Measurements from ENCODE around the gene PTPN13. TPM values are rescaled to one million over a fixed set of nuclear protein-coding genes. Genes with fewer than 3 reads are reported as not detected.
A peak's percentile ranks its signal among the peaks of the same experiment; 100 is the strongest.

The PTPN13 gene
- total and polyA plus RNA-seq, 4 donors, result 21.7 to 170 (median 44.6) TPM

DNA sequence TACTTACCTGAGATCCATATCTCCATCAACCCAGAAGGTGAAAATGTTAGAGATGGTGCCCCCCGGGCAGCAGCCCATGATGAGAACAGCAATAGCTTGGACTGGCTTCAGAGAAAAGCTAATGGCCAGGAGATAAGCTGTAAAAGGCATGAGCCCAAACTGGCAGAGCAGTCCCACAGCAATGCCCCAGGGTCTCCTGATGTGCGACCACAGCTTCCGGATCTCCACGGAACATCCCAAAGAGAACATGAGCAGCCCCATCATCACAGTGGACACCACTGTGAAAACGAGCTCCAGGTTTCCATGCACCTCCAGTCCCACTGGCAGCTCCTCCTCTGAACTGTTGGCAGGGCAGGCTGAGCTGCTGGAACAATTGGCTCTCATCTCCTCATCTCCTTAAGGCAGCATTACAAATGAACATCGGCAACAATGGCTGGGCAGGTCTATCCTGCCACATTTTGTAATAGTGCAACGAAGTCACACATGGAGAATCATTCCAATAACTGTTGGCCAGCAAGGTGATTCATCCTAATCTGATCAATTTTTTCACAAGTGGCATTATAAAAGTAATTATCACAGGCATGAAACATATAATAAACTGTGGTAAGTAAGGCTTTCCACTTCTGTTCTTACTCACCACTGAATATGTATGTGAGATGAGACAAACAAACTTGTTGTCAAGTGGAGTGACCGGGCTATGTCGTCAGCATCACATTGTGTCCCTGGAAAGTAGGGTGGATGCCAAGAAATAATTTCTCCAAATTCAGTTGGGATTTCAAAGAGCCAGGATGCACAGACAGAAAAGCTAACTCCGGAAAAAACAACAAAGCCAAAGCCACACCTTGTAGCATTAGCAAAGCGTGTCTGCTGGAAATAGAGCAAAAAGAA, 254.9 kb downstream of the PTPN13 start, which contains the start of gene SLC10A6:
SLC10A6 (minus strand) TSS at position 653 of the 888 bp plus-strand sequence; CDS start at position 384, 269 bp downstream.
- no peaks in the 10 kb centered on the region for H3K4me1 ChIP-seq (ENCODE audit: control insufficient read depth, insufficient read depth, low read length)
- no peaks in the 10 kb centered on the region for H3K9me3 ChIP-seq (ENCODE audit: control insufficient read depth, insufficient read depth, low read length)
- WGBS (ENCODE audit: insufficient coverage), result 89% methylated on average over 8 of the region's 11 CpGs
- H3K27ac ChIP-seq (ENCODE audit: low read depth, low read length), result no peak within 1 kb of the TSS
- peak in 1 of 6 donors; percentile 13 for DNase-seq (ENCODE audit: low read depth in 4 of 6, low spot score in 6 of 6)
- H3K27me3 ChIP-seq (ENCODE audit: control insufficient read depth, insufficient read depth, low read length), result no peaks in the 10 kb centered on the region
- H3K36me3 ChIP-seq (ENCODE audit: control insufficient read depth, insufficient read depth, low read length), result no peaks in the 10 kb centered on the region
- no peak within 1 kb of the TSS for H3K4me3 ChIP-seq (ENCODE audit: low read depth, low read length)

GRCh38 chr4:86853209-86853608, 259.1 kb downstream of the PTPN13 start:
- H3K27me3 ChIP-seq (ENCODE audit: control insufficient read depth, insufficient read depth, low read length), result no peaks in the 10 kb centered on the region
- H3K36me3 ChIP-seq (ENCODE audit: control insufficient read depth, insufficient read depth, low read length), result no peaks in the 10 kb centered on the region
- H3K9me3 ChIP-seq (ENCODE audit: control insufficient read depth, insufficient read depth, low read length), result no peaks in the 10 kb centered on the region
- no peak overlapping the region for H3K27ac ChIP-seq (ENCODE audit: low read depth, low read length)
- no peak for DNase-seq (ENCODE audit: low read depth in 4 of 6, low spot score in 6 of 6)
- 100% methylated on average over 3 of the region's 5 CpGs for WGBS (ENCODE audit: insufficient coverage)
- no peaks in the 10 kb centered on the region for H3K4me1 ChIP-seq (ENCODE audit: control insufficient read depth, insufficient read depth, low read length)
- no peak overlapping the region for H3K4me3 ChIP-seq (ENCODE audit: low read depth, low read length)

DNA sequence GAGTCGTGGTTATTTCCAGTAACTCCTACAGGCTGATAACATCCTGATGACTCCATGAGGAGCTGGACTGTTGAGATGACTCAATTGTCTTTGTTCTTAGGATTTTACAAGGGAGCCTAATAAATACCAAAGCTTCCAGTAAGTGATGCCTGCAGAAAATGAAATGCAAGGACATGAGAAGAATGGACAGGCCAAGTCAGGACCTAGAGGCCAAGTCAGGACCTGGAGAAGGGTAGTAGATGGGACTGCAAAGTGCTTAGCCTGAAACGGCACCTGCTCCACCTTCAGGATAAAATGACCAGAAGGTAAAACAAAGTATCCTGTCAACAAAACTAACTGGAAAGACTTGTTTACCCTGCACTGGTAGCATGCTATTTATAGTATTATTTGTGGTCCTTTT, 261.5 kb downstream of the PTPN13 start:
- H3K9me3 ChIP-seq (ENCODE audit: control insufficient read depth, insufficient read depth, low read length), result no peaks in the 10 kb centered on the region
- WGBS (ENCODE audit: insufficient coverage), result no CpG with 5 or more reads among the region's 2 CpGs

DNA sequence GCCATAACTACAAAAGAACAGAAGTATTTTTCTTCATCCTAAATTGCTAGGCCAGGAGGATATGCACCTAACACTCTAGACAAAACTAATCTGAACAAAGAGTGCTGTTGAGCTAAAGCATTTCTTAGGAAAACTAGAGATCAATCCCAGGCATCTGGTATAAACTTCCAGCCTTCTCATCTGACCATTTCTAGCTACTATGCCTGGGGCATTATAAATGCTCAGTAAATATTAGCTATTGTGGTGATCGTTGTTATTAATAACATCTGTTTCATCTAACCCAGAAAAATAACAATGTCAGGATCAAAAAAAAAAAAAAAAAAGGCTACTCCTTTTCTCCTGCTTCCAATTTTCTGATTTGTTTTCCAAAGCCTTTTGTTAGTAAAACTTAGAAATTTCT, 262.8 kb downstream of the PTPN13 start:
- Histone ChIP-seq H3K27me3 (ENCODE audit: control insufficient read depth, insufficient read depth, low read length) (no peaks in the 10 kb centered on the region), H3K27ac (ENCODE audit: low read depth, low read length) (no peak overlapping the region), H3K36me3 (ENCODE audit: control insufficient read depth, insufficient read depth, low read length) (no peaks in the 10 kb centered on the region), H3K9me3 (ENCODE audit: control insufficient read depth, insufficient read depth, low read length) (no peaks in the 10 kb centered on the region), H3K4me3 (ENCODE audit: low read depth, low read length) (no peak overlapping the region), H3K4me1 (ENCODE audit: control insufficient read depth, insufficient read depth, low read length) (no peaks in the 10 kb centered on the region)
- no CpG with 5 or more reads among the region's 1 CpG for WGBS (ENCODE audit: insufficient coverage)
- DNase-seq (ENCODE audit: low read depth in 4 of 6, low spot score in 6 of 6), result no peak

More for the DNA sequence above, 261.5 kb downstream of the PTPN13 start:
- no peaks in the 10 kb centered on the region for H3K36me3 ChIP-seq (ENCODE audit: control insufficient read depth, insufficient read depth, low read length)
- H3K27me3 ChIP-seq (ENCODE audit: control insufficient read depth, insufficient read depth, low read length), result no peaks in the 10 kb centered on the region
- no peak overlapping the region for H3K4me3 ChIP-seq (ENCODE audit: low read depth, low read length)
- DNase-seq (ENCODE audit: low read depth in 4 of 6, low spot score in 6 of 6), result no peak
- no peaks in the 10 kb centered on the region for H3K4me1 ChIP-seq (ENCODE audit: control insufficient read depth, insufficient read depth, low read length)
- no peak overlapping the region for H3K27ac ChIP-seq (ENCODE audit: low read depth, low read length)

DNA sequence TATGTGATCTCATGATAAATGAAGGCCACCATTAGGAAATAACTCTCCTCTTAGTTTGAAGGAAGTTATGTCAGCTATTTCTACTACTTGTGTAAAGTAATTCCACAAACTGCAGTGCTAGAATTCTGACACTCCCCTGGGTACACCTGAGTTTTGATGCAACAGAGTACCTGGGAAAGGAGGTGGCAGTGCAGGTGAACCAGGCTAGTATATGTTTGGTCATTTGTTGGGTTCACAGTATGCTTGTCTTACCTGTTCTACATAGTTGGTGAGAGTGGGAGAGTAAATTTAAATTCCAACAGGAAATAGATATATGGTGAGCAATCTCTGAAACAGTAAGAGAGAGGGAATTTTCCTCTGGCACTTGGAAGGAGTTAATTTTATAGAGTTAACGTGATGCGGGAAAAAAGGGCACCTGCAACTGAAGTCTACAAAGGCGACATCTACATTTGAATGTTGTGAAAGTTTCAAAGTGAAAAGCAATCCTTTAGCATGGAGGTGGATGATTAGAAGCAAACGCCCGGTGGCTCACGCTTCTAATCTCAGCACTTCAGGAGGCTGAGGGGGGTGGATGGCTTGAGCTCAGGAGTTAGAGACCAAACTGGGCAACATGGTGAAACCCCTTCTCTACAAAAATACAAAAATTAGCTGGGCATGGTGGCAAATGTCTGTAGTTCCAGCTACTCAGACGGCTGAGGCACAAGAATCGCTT, 263.4 kb downstream of the PTPN13 start:
- WGBS (ENCODE audit: insufficient coverage), result 56% methylated on average over 5 of the region's 8 CpGs

More for the DNA sequence above, 263.4 kb downstream of the PTPN13 start:
- no peaks in the 10 kb centered on the region for H3K36me3 ChIP-seq (ENCODE audit: control insufficient read depth, insufficient read depth, low read length)
- no peaks in the 10 kb centered on the region for H3K9me3 ChIP-seq (ENCODE audit: control insufficient read depth, insufficient read depth, low read length)
- no peak overlapping the region for H3K27ac ChIP-seq (ENCODE audit: low read depth, low read length)
- H3K4me1 ChIP-seq (ENCODE audit: control insufficient read depth, insufficient read depth, low read length), result no peaks in the 10 kb centered on the region
- no peak overlapping the region for H3K4me3 ChIP-seq (ENCODE audit: low read depth, low read length)
- H3K27me3 ChIP-seq (ENCODE audit: control insufficient read depth, insufficient read depth, low read length), result no peaks in the 10 kb centered on the region
- no peak for DNase-seq (ENCODE audit: low read depth in 4 of 6, low spot score in 6 of 6)

Other genes with a start within 250 kb of the PTPN13 start
- gene MAPK10, start 234.3 kb upstream of the PTPN13 start, total RNA-seq, result 100 to 1,000 TPM in 1 of 2 donors, 10 to 100 TPM in 1; 99.1 to 202 TPM
- 100 to 1,000 TPM in 1 of 2 donors, 10 to 100 TPM in 1; 93.5 to 113 TPM for gene MAPK10, start 234.3 kb upstream of the PTPN13 start, polyA plus RNA-seq (ENCODE audit: insufficient read length in 2 of 2)

Data from spinal cord (tissue), 10 donors.